Activated naive CD4-positive, alpha-beta T cell treated with anti-CD3 and anti-CD28 coated beads, Interleukin-2, amount 50 U/mL, for 72 hours (primary cell): ENCODE data around the gene ARHGAP27. TPM values are rescaled to one million over a fixed set of nuclear protein-coding genes. Genes with fewer than 3 reads are reported as not detected.

Experiments used
- ATAC-seq, 2 donors: fragments of 150-1000 bp; cut with Tn5 transposase; 2 replicates each; pipeline ENCODE4 v1.10.0; 2021; ENCODE audit warnings: mild to moderate bottlenecking in 2 of 2, moderate library complexity in 2 of 2
- DNase-seq, 2 donors: peaks; one replicate each; pipeline ENCODE4 v3.0.0; 2021 to 2022; ENCODE audit warnings: low spot score in 2 of 2
- H3K27ac Mint-ChIP-seq, 2 donors: one replicate each; pipeline ENCODE4 v1.8.0; 2022; ENCODE audit warnings: mild to moderate bottlenecking in 2 of 2, mixed read lengths in 2 of 2
- H3K36me3 Mint-ChIP-seq, 2 donors: one replicate each; pipeline ENCODE4 v1.8.0; 2022; ENCODE audit warnings: mixed read lengths in 2 of 2
- H3K9me3 Mint-ChIP-seq, 2 donors: one replicate each; pipeline ENCODE4 v1.8.0; 2022; ENCODE audit warnings: mixed read lengths in 2 of 2
- total RNA-seq, 2 donors: library from RNA; stranded (reverse); gene quantifications; one replicate each; pipeline ENCODE4 v1.2.3, GENCODE V29; 2022

The ARHGAP27 gene
- total RNA-seq, 2 donors from 2014 or later, result 49.7 to 55.1 TPM

GRCh38 chr17:45367216-45367615, 65.5 kb downstream of the ARHGAP27 start:
- Mint-ChIP-seq H3K36me3 (peaks cover 4 to 12% of the 10 kb centered on the region in 2 donors), H3K9me3 (peaks cover 0 to 12% of the 10 kb centered on the region in 2 donors), H3K27ac (no peak overlapping the region)
- ATAC-seq (no peak), DNase-seq (peak in 1 of 2 donors; percentile 23)

- DNase-seq, result peak in 1 of 2 donors; percentile 20
Measured at GRCh38 chr17:45366691-45367090, 66.0 kb downstream of the ARHGAP27 start.

GRCh38 chr17:45366049-45366448, 66.6 kb downstream of the ARHGAP27 start:
- no peak for ATAC-seq
- Mint-ChIP-seq H3K9me3 (peaks cover 0 to 12% of the 10 kb centered on the region in 2 donors), H3K36me3 (peaks cover 4 to 13% of the 10 kb centered on the region in 2 donors), H3K27ac (peak overlapping the region in 1 of 2 donors; percentile 69)
- DNase-seq, result peak in 1 of 2 donors; percentile 1

More at GRCh38 chr17:45366691-45367090, 66.0 kb downstream of the ARHGAP27 start:
- ATAC-seq, result no peak
- Mint-ChIP-seq H3K27ac (no peak overlapping the region), H3K36me3 (peaks cover 4 to 13% of the 10 kb centered on the region in 2 donors), H3K9me3 (peaks cover 0 to 12% of the 10 kb centered on the region in 2 donors)

GRCh38 chr17:45364531-45365390, 67.9 kb downstream of the ARHGAP27 start:
- DNase-seq (peak in 1 of 2 donors; percentile 37), ATAC-seq (no peak)
- H3K36me3 Mint-ChIP-seq, result peaks cover 4 to 13% of the 10 kb centered on the region in 2 donors
- no peak overlapping the region for H3K27ac Mint-ChIP-seq
- H3K9me3 Mint-ChIP-seq, result peaks cover 0 to 12% of the 10 kb centered on the region in 2 donors

- peak in 1 of 2 donors; percentile 20 for DNase-seq
- ATAC-seq, result no peak
- peaks cover 4 to 13% of the 10 kb centered on the region in 2 donors for H3K36me3 Mint-ChIP-seq
- H3K9me3 Mint-ChIP-seq, result peaks cover 0 to 12% of the 10 kb centered on the region in 2 donors
- H3K27ac Mint-ChIP-seq, result no peak overlapping the region
Measured at GRCh38 chr17:45363498-45363897, 69.2 kb downstream of the ARHGAP27 start.

GRCh38 chr17:45361976-45362375, 70.7 kb downstream of the ARHGAP27 start:
- no peak for ATAC-seq
- peaks cover 4 to 13% of the 10 kb centered on the region in 2 donors for H3K36me3 Mint-ChIP-seq
- H3K9me3 Mint-ChIP-seq, result peaks cover 0 to 12% of the 10 kb centered on the region in 2 donors
- peak in 1 of 2 donors; percentile 3 for DNase-seq
- H3K27ac Mint-ChIP-seq, result no peak overlapping the region

GRCh38 chr17:45361451-45361850, 71.2 kb downstream of the ARHGAP27 start:
- peaks cover 4 to 13% of the 10 kb centered on the region in 2 donors for H3K36me3 Mint-ChIP-seq
- H3K27ac Mint-ChIP-seq, result no peak overlapping the region
- H3K9me3 Mint-ChIP-seq, result peaks cover 0 to 12% of the 10 kb centered on the region in 2 donors
- ATAC-seq, result no peak
- peak in 1 of 2 donors; percentile 13 for DNase-seq

GRCh38 chr17:45357364-45357997, 75.2 kb downstream of the ARHGAP27 start:
- Mint-ChIP-seq H3K27ac (peak overlapping the region in 1 of 2 donors; percentile 85), H3K9me3 (peaks cover 0 to 26% of the 10 kb centered on the region in 2 donors), H3K36me3 (peaks cover 0 to 15% of the 10 kb centered on the region in 2 donors)
- DNase-seq, result no peak
- ATAC-seq, result peak in 1 of 2 donors; percentile 81

- Mint-ChIP-seq H3K36me3 (peaks cover 0 to 25% of the 10 kb centered on the region in 2 donors), H3K9me3 (peaks cover 0 to 35% of the 10 kb centered on the region in 2 donors), H3K27ac (no peak overlapping the region)
- no peak for ATAC-seq
- peak in 1 of 2 donors; percentile 26 for DNase-seq
Measured at GRCh38 chr17:45355087-45355486, 77.6 kb downstream of the ARHGAP27 start.

- peak; percentile 67 to 100 for ATAC-seq
- Mint-ChIP-seq H3K36me3 (peaks cover 0 to 25% of the 10 kb centered on the region in 2 donors), H3K9me3 (peaks cover 0 to 35% of the 10 kb centered on the region in 2 donors), H3K27ac (peak overlapping the region in 1 of 2 donors; percentile 2)
- DNase-seq, result peak; percentile 17 to 81
Measured at GRCh38 chr17:45353043-45353442, 79.6 kb downstream of the ARHGAP27 start.

GRCh38 chr17:45351831-45352230, 80.8 kb downstream of the ARHGAP27 start:
- DNase-seq, result no peak
- no peak for ATAC-seq
- Mint-ChIP-seq H3K9me3 (peaks cover 0 to 35% of the 10 kb centered on the region in 2 donors), H3K36me3 (peaks cover 0 to 25% of the 10 kb centered on the region in 2 donors), H3K27ac (no peak overlapping the region)

GRCh38 chr17:45347444-45347843, 85.2 kb downstream of the ARHGAP27 start:
- ATAC-seq (no peak), DNase-seq (no peak)
- H3K27ac Mint-ChIP-seq, result no peak overlapping the region
- H3K36me3 Mint-ChIP-seq, result peaks cover 0 to 14% of the 10 kb centered on the region in 2 donors
- peaks cover 0 to 12% of the 10 kb centered on the region in 2 donors for H3K9me3 Mint-ChIP-seq

- peaks cover 0 to 5% of the 10 kb centered on the region in 2 donors for H3K9me3 Mint-ChIP-seq
- no peak for ATAC-seq
- peak in 1 of 2 donors; percentile 7 for DNase-seq
- no peak overlapping the region for H3K27ac Mint-ChIP-seq
- H3K36me3 Mint-ChIP-seq, result peaks cover 0 to 5% of the 10 kb centered on the region in 2 donors
Measured at GRCh38 chr17:45346216-45347015, 86.3 kb downstream of the ARHGAP27 start.

GRCh38 chr17:45345554-45346215, 87.0 kb downstream of the ARHGAP27 start:
- no peak for DNase-seq
- no peak for ATAC-seq
- no peaks in the 10 kb centered on the region for H3K36me3 Mint-ChIP-seq
- no peaks in the 10 kb centered on the region for H3K9me3 Mint-ChIP-seq
- no peak overlapping the region for H3K27ac Mint-ChIP-seq

GRCh38 chr17:45345246-45345553, 87.5 kb downstream of the ARHGAP27 start:
- Mint-ChIP-seq H3K27ac (no peak overlapping the region), H3K36me3 (no peaks in the 10 kb centered on the region), H3K9me3 (no peaks in the 10 kb centered on the region)
- DNase-seq, result peak in 1 of 2 donors; percentile 18
- no peak for ATAC-seq
